Measurements from ENCODE around the gene SLC46A2. TPM values are rescaled to one million over a fixed set of nuclear protein-coding genes. Genes with fewer than 3 reads are reported as not detected.

The SLC46A2 gene
- total and polyA plus RNA-seq, 2 experiments from 2014 or later: 0.11 TPM; not detected in 1

GRCh38 chr9:112884101-112884500 is 6.6 kb downstream of the SLC46A2 start (continued):
- no peak for TF ChIP-seq CTCF (conservative IDR thresholded peaks at IDR 0.05; ENCODE audit: low read depth in 2 of 2)
- TF ChIP-seq ZNF331 (CRISPR knock-in tag; IDR thresholded peaks at IDR 0.05; ENCODE audit: low read depth): no peak
- TF ChIP-seq POLR2AphosphoS5 (IDR thresholded peaks at IDR 0.05; ENCODE audit: low read depth): no peak
- no peak for TF ChIP-seq STAT1 (IDR thresholded peaks at IDR 0.05; ENCODE audit: unreplicated experiment)
- TF ChIP-seq ZNF114 (CRISPR knock-in tag; IDR thresholded peaks at IDR 0.05): no peak

GRCh38 chr9:112881331-112881730 is 9.3 kb downstream of the SLC46A2 start:
- no peak overlapping the region for H3K4me3 Mint-ChIP-seq
- Histone ChIP-seq H3K79me2 (replicated peaks; ENCODE audit: insufficient read depth) (no peaks in the 10 kb centered on the region), H2AFZ (no peak overlapping the region), H3K4me2 (no peak overlapping the region), H3K4me1 (ENCODE audit: insufficient read depth) (no peaks in the 10 kb centered on the region), H3K36me3 (ENCODE audit: insufficient read depth) (no peaks in the 10 kb centered on the region), H3K4me3 (no peak overlapping the region), H3F3A (replicated peaks; ENCODE audit: low read depth) (no peaks in the 10 kb centered on the region), H3K27ac (ENCODE audit: low read depth) (no peak overlapping the region), H3K9me2 (ENCODE audit: insufficient read depth) (0 out of 2 replicates have a peak, but pooled peaks cover under 1% of the 10 kb centered on the region), H4K20me1 (replicated peaks; ENCODE audit: insufficient read depth) (no peaks in the 10 kb centered on the region), H3K27me3 (ENCODE audit: insufficient read depth) (no peaks in the 10 kb centered on the region)
- H3K9me3 Mint-ChIP-seq: no peaks in the 10 kb centered on the region
- peaks cover 5% of the 10 kb centered on the region; the same call in 1 of the 3 replicates for H3K4me1 Mint-ChIP-seq
- no peaks in the 10 kb centered on the region for H3K27me3 Mint-ChIP-seq (ENCODE audit: insufficient read depth, low read depth, poor library complexity)
- DNase-seq (ENCODE audit: low spot score) (no peak), ATAC-seq (no peak)
- no peak overlapping the region for H3K27ac Mint-ChIP-seq
- TF ChIP-seq ZNF331 (CRISPR knock-in tag; IDR thresholded peaks at IDR 0.05; ENCODE audit: low read depth) (no peak), STAT1 (IDR thresholded peaks at IDR 0.05; ENCODE audit: unreplicated experiment) (no peak)
- no peaks in the 10 kb centered on the region; the same call in 2 of the 3 replicates for H3K36me3 Mint-ChIP-seq (ENCODE audit: low read depth)

DNA sequence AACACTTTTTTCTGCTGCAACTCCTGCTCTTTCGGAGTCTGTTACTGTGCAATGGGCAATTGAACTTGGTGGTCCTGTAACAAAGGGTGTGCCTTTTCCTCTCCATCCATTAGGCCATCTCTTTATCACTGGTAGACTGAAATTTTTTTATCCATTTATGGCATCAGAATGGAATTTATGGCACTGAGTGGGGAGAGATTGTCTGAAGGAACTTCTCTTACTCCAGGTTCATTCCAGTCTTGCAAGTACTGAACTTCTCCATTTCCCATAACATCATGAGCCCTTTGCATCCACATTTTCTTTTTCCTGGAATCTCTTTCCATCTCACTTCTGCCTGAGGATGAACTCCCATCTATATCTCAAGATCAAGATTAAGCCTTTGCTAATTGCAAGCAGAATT is 10.0 kb downstream of the SLC46A2 start:
- peaks cover 5% of the 10 kb centered on the region; the same call in 1 of the 3 replicates for H3K4me1 Mint-ChIP-seq
- Histone ChIP-seq H3K27ac (ENCODE audit: low read depth) (no peak overlapping the region), H3K79me2 (replicated peaks; ENCODE audit: insufficient read depth) (no peaks in the 10 kb centered on the region), H3K9me2 (ENCODE audit: insufficient read depth) (0 out of 2 replicates have a peak, but pooled peaks cover 5% of the 10 kb centered on the region), H3K4me2 (no peak overlapping the region), H3K27me3 (ENCODE audit: insufficient read depth) (no peaks in the 10 kb centered on the region), H3K4me3 (no peak overlapping the region), H3F3A (replicated peaks; ENCODE audit: low read depth) (no peaks in the 10 kb centered on the region), H3K36me3 (ENCODE audit: insufficient read depth) (no peaks in the 10 kb centered on the region), H3K4me1 (ENCODE audit: insufficient read depth) (no peaks in the 10 kb centered on the region), H2AFZ (no peak overlapping the region), H4K20me1 (replicated peaks; ENCODE audit: insufficient read depth) (no peaks in the 10 kb centered on the region)
- no peak overlapping the region for H3K4me3 Mint-ChIP-seq
- no peaks in the 10 kb centered on the region; the same call in 2 of the 3 replicates for H3K36me3 Mint-ChIP-seq (ENCODE audit: low read depth)
- H3K27me3 Mint-ChIP-seq (ENCODE audit: insufficient read depth, low read depth, poor library complexity): no peaks in the 10 kb centered on the region
- no peak for ATAC-seq
- no peak for DNase-seq (ENCODE audit: low spot score)
- H3K9me3 Mint-ChIP-seq: no peaks in the 10 kb centered on the region
- H3K27ac Mint-ChIP-seq: no peak overlapping the region
- TF ChIP-seq CREB1 (CRISPR knock-in tag; IDR thresholded peaks at IDR 0.05; ENCODE audit: low read depth) (no peak), STAT1 (IDR thresholded peaks at IDR 0.05; ENCODE audit: unreplicated experiment) (no peak), POLR2AphosphoS5 (IDR thresholded peaks at IDR 0.05; ENCODE audit: low read depth) (no peak), NANOG (IDR thresholded peaks at IDR 0.05; ENCODE audit: borderline replicate concordance) (no peak)
- TF ChIP-seq, protein P1, sequence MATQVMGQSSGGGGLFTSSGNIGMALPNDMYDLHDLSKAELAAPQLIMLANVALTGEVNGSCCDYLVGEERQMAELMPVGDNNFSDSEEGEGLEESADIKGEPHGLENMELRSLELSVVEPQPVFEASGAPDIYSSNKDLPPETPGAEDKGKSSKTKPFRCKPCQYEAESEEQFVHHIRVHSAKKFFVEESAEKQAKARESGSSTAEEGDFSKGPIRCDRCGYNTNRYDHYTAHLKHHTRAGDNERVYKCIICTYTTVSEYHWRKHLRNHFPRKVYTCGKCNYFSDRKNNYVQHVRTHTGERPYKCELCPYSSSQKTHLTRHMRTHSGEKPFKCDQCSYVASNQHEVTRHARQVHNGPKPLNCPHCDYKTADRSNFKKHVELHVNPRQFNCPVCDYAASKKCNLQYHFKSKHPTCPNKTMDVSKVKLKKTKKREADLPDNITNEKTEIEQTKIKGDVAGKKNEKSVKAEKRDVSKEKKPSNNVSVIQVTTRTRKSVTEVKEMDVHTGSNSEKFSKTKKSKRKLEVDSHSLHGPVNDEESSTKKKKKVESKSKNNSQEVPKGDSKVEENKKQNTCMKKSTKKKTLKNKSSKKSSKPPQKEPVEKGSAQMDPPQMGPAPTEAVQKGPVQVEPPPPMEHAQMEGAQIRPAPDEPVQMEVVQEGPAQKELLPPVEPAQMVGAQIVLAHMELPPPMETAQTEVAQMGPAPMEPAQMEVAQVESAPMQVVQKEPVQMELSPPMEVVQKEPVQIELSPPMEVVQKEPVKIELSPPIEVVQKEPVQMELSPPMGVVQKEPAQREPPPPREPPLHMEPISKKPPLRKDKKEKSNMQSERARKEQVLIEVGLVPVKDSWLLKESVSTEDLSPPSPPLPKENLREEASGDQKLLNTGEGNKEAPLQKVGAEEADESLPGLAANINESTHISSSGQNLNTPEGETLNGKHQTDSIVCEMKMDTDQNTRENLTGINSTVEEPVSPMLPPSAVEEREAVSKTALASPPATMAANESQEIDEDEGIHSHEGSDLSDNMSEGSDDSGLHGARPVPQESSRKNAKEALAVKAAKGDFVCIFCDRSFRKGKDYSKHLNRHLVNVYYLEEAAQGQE (IDR thresholded peaks at IDR 0.05; ENCODE audit: unreplicated experiment): no peak
